Neural progenitor cell (in vitro differentiated cells): ENCODE results near the gene DRG2. TPM values are rescaled to one million over a fixed set of nuclear protein-coding genes. Genes with fewer than 3 reads are reported as not detected.
A peak's percentile ranks its signal among the peaks of the same experiment; 100 is the strongest.

Experiments
- DNase-seq: peaks from one replicate; pipeline ENCODE4 v3.0.0-alpha.2; 2016; ENCODE audit warnings: low spot score
- H2AFZ ChIP-seq: fragments of 200-600 bp; sonication (generic); replicated peaks from 2 replicates; pipeline ENCODE4 v1.6.1; 2016; ENCODE audit warnings: antibody characterized with exemption
- H3F3A ChIP-seq: fragments of 200-600 bp; sonication (generic); 2 replicates; pipeline ENCODE4 v1.6.1; 2016; ENCODE audit warnings: antibody characterized with exemption, low read depth
- H3K27ac ChIP-seq: fragments of 200-600 bp; sonication (generic); 2 replicates; pipeline ENCODE4 v1.5.1; 2016; ENCODE audit warnings: mild to moderate bottlenecking
- H3K27me3 ChIP-seq: fragments of 200-600 bp; sonication (generic); 2 replicates; pipeline ENCODE4 v1.6.1; 2016; ENCODE audit warnings: mild to moderate bottlenecking, moderate library complexity
- H3K36me3 ChIP-seq: fragments of 200-600 bp; sonication (generic); 2 replicates; pipeline ENCODE4 v1.5.1; 2016
- H3K4me1 ChIP-seq: fragments of 200-600 bp; sonication (generic); 2 replicates; pipeline ENCODE4 v1.6.1; 2016; ENCODE audit warnings: mixed run types
- H3K4me2 ChIP-seq: fragments of 200-600 bp; sonication (generic); 2 replicates; pipeline ENCODE4 v1.6.1; 2016
- H3K4me3 ChIP-seq: fragments of 200-600 bp; sonication (generic); 2 replicates; pipeline ENCODE4 v1.5.1; 2016
- H3K79me2 ChIP-seq: fragments of 200-600 bp; sonication (generic); 2 replicates; pipeline ENCODE4 v1.6.1; 2016; ENCODE audit warnings: low read depth
- H3K9ac ChIP-seq: fragments of 200-600 bp; sonication (generic); 2 replicates; pipeline ENCODE4 v1.6.1; 2016
- H3K9me3 ChIP-seq: fragments of 200-600 bp; sonication (generic); 2 replicates; pipeline ENCODE4 v1.5.1; 2016; ENCODE audit warnings: low read depth
- H4K20me1 ChIP-seq: fragments of 200-600 bp; sonication (generic); 2 replicates; pipeline ENCODE4 v1.6.1; 2016; ENCODE audit warnings: low read depth
- H3K27ac Mint-ChIP-seq: 3 replicates; pipeline ENCODE4 v1.8.0; 2021; ENCODE audit warnings: mixed read lengths
- H3K27me3 Mint-ChIP-seq: 2 replicates; pipeline ENCODE4 v1.8.0; 2022; ENCODE audit warnings: low read depth, mild to moderate bottlenecking, inconsistent platforms, moderate library complexity, mixed read lengths; ENCODE audit not compliant: insufficient read depth
- H3K36me3 Mint-ChIP-seq: 3 replicates; pipeline ENCODE4 v1.8.0; 2021; ENCODE audit warnings: mixed read lengths
- H3K4me1 Mint-ChIP-seq: 3 replicates; pipeline ENCODE4 v1.8.0; 2021; ENCODE audit warnings: mixed read lengths
- H3K4me3 Mint-ChIP-seq: 3 replicates; pipeline ENCODE4 v1.8.0; 2021; ENCODE audit warnings: mild to moderate bottlenecking, moderate library complexity, mixed read lengths
- H3K9me3 Mint-ChIP-seq: 3 replicates; pipeline ENCODE4 v1.8.0; 2020; ENCODE audit warnings: mixed read lengths
- EZH2 ChIP-seq: fragments of 200-600 bp; sonication (generic); IDR thresholded peaks from 2 replicates; pipeline ENCODE4 v1.6.1; 2017; ENCODE audit warnings: antibody characterized with exemption, mild to moderate bottlenecking, moderate library complexity
- EZH2phosphoT487 ChIP-seq: fragments of 200-600 bp; sonication (generic); IDR thresholded peaks from 2 replicates; pipeline ENCODE4 v1.6.1; 2017; ENCODE audit warnings: antibody characterized with exemption
- total RNA-seq: library from RNA; depleted of rRNA; stranded (reverse); fragments of >200 nt; gene quantifications from 2 replicates; pipeline ENCODE4 v1.2.3, GENCODE V29; 2015; ENCODE audit warnings: low replicate concordance
- TF ChIP-seq, protein P1 (sequence below): fragments of 200-600 bp; sonication (generic); IDR thresholded peaks from 2 replicates; pipeline ENCODE4 v1.5.1; 2017; ENCODE audit warnings: antibody characterized with exemption, mild to moderate bottlenecking

The DRG2 gene
- total RNA-seq, 1 donor from 2014 or later = 24.8 TPM

GRCh38 chr17:18148586-18148985 lies 60.8 kb downstream of the DRG2 start:
- peaks cover 18% of the 10 kb centered on the region for H3F3A ChIP-seq
- no peaks in the 10 kb centered on the region for H3K36me3 Mint-ChIP-seq
- H3K4me2 ChIP-seq = no peak overlapping the region
- no peaks in the 10 kb centered on the region for H4K20me1 ChIP-seq
- no peaks in the 10 kb centered on the region for H3K9me3 ChIP-seq
- DNase-seq = no peak
- no peaks in the 10 kb centered on the region for H3K9me3 Mint-ChIP-seq
- H3K27me3 Mint-ChIP-seq = peaks cover 3% of the 10 kb centered on the region
- no peak overlapping the region for H3K9ac ChIP-seq
- no peak overlapping the region for H3K4me3 ChIP-seq
- no peak overlapping the region for H3K27ac ChIP-seq
- H3K36me3 ChIP-seq = no peaks in the 10 kb centered on the region
- TF ChIP-seq, protein P1, sequence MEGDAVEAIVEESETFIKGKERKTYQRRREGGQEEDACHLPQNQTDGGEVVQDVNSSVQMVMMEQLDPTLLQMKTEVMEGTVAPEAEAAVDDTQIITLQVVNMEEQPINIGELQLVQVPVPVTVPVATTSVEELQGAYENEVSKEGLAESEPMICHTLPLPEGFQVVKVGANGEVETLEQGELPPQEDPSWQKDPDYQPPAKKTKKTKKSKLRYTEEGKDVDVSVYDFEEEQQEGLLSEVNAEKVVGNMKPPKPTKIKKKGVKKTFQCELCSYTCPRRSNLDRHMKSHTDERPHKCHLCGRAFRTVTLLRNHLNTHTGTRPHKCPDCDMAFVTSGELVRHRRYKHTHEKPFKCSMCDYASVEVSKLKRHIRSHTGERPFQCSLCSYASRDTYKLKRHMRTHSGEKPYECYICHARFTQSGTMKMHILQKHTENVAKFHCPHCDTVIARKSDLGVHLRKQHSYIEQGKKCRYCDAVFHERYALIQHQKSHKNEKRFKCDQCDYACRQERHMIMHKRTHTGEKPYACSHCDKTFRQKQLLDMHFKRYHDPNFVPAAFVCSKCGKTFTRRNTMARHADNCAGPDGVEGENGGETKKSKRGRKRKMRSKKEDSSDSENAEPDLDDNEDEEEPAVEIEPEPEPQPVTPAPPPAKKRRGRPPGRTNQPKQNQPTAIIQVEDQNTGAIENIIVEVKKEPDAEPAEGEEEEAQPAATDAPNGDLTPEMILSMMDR = no peak
- TF ChIP-seq EZH2 (no peak), EZH2phosphoT487 (no peak)
- H2AFZ ChIP-seq = no peak overlapping the region
- H3K79me2 ChIP-seq = no peaks in the 10 kb centered on the region
- no peaks in the 10 kb centered on the region for H3K27me3 ChIP-seq
- peaks cover 28% of the 10 kb centered on the region for H3K4me1 Mint-ChIP-seq
- peaks cover 6% of the 10 kb centered on the region for H3K4me1 ChIP-seq
- H3K27ac Mint-ChIP-seq = no peak overlapping the region
- no peak overlapping the region for H3K4me3 Mint-ChIP-seq

- H3K4me2 ChIP-seq = no peak overlapping the region
- H3F3A ChIP-seq = peaks cover 25% of the 10 kb centered on the region
- peak overlapping the region; percentile 55 for H3K4me3 Mint-ChIP-seq
- TF ChIP-seq EZH2phosphoT487 (no peak), EZH2 (no peak)
- TF ChIP-seq, protein P1 = no peak
- no peaks in the 10 kb centered on the region for H3K36me3 ChIP-seq
- H3K27me3 Mint-ChIP-seq = peaks cover 4% of the 10 kb centered on the region
- no peak for DNase-seq
- H3K36me3 Mint-ChIP-seq = no peaks in the 10 kb centered on the region
- H3K9me3 ChIP-seq = no peaks in the 10 kb centered on the region
- peaks cover 46% of the 10 kb centered on the region for H3K4me1 Mint-ChIP-seq
- no peak overlapping the region for H2AFZ ChIP-seq
- H3K27me3 ChIP-seq = no peaks in the 10 kb centered on the region
- H3K79me2 ChIP-seq = no peaks in the 10 kb centered on the region
- H3K4me1 ChIP-seq = peaks cover 9% of the 10 kb centered on the region
- no peak overlapping the region for H3K9ac ChIP-seq
- H4K20me1 ChIP-seq = no peaks in the 10 kb centered on the region
- no peak overlapping the region for H3K27ac ChIP-seq
- H3K27ac Mint-ChIP-seq = peak overlapping the region; percentile 57
- no peaks in the 10 kb centered on the region for H3K9me3 Mint-ChIP-seq
- H3K4me3 ChIP-seq = no peak overlapping the region
Measured at GRCh38 chr17:18151290-18151689, 63.5 kb downstream of the DRG2 start.

DNA sequence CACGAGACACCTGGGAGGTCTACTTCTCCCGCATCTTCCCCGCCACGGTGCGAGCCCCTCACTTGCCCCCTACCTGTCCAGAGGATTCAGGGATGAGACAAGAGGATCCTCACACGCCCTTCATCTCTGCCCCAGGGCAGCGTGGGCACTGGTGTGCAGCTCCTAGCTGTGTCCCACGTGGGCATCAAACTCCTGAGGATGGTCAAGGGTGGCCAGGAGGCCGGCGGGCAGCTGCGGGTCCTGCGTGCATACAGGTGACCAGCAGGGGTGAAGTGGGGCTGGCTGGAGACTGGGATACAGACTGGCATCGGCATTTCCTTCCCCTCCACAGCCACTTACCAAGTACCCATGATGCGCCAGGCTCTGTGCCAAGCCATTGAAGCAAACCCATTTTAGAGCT lies 67.4 kb downstream of the DRG2 start:
- no peaks in the 10 kb centered on the region for H3K27me3 ChIP-seq
- H3K4me3 ChIP-seq = no peak overlapping the region
- H3K4me2 ChIP-seq = no peak overlapping the region
- no peak for DNase-seq
- Mint-ChIP-seq H3K9me3 (no peaks in the 10 kb centered on the region), H3K27me3 (peaks cover 4% of the 10 kb centered on the region), H3K27ac (peak overlapping the region; percentile 74), H3K4me3 (no peak overlapping the region), H3K36me3 (no peaks in the 10 kb centered on the region), H3K4me1 (peaks cover 58% of the 10 kb centered on the region)
- H2AFZ ChIP-seq = no peak overlapping the region
- no peaks in the 10 kb centered on the region for H4K20me1 ChIP-seq
- H3K9ac ChIP-seq = no peak overlapping the region
- TF ChIP-seq, protein P1 = no peak
- no peak for TF ChIP-seq EZH2phosphoT487
- no peak for TF ChIP-seq EZH2
- peaks cover 19% of the 10 kb centered on the region for H3F3A ChIP-seq
- peaks cover 14% of the 10 kb centered on the region for H3K4me1 ChIP-seq
- no peaks in the 10 kb centered on the region for H3K36me3 ChIP-seq
- no peaks in the 10 kb centered on the region for H3K9me3 ChIP-seq
- H3K27ac ChIP-seq = no peak overlapping the region
- H3K79me2 ChIP-seq = no peaks in the 10 kb centered on the region
